NCI-H1694 treated with DMSO at 0.1 percent for 48 hours (cell line): Measurements from ENCODE around the gene SLC2A13.
"Not testable (repeated sequence)": the region's sequence is repeated elsewhere in the genome, so short reads cannot be mapped to it uniquely, and the experiment has no call there.

Experiments
- DNase-seq: peaks from one replicate; lab custom pipeline; 2025; lab: John Stamatoyannopoulos, UW

Gene SLC2A13

GRCh38 chr12:39804898-39805297 is 301.0 kb downstream of the SLC2A13 start:
- no peak for DNase-seq

DNA sequence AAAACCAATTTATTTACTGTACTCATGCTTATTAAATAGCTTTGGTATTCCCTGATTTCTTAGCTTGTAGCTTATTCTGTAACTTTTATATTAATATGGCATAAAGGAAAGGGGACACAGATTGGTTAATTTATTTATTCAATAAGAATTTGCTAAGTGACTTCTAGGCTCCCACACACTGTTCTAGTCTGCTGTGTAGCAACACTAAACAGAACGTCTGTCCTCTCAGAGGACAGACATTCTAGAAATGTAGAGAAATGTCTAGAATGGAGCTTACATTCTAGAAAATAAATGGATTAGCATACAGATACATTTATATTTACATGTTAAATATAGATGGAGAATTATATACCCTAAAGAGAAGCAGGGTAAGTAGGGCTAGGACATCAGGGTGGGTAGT is 301.4 kb downstream of the SLC2A13 start:
- DNase-seq, result no peak

- no peak for DNase-seq
These were observed 302.7 kb downstream of the SLC2A13 start for GRCh38 chr12:39803151-39803550.

DNA sequence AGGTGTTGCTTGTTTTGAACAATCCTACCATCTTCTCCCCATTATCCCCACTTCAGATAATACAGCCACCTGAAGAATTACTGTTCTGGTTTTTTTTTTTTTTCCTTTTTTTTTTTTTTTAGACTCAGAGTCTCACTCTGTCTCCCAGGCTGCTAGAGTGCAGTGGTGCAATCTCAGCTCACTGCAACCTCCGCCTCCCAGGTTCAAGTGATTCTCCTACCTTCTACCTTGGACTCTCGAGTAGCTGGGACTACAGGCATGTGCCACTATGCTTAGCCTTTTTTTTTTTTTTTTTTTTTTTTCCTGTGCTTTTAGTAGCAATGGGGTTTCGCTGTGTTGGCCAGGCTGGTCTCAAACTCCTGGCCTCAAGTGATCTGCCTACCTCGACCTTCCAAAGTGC is 306.9 kb downstream of the SLC2A13 start:
- DNase-seq, result no peak

- no peak for DNase-seq
These were observed 307.5 kb downstream of the SLC2A13 start for GRCh38 chr12:39798429-39798828.

DNA sequence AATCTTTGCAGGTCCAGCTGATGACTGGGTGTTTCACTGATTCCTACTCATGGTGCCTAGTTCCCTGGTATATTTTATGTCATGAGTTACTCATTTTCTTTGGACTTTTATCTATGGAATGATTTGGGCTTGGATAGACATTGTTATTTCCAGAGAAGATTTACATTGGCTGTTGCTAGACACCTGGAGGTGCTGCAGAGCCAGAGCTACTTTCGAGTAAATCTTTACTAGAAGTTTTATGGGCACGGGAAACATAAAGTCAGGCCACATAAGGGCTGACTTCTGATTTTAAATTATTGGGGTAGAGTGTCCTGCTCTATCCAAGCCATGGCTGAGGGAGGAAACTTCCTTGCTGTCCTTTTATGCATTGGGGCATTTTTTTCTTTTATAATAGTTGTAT is 310.4 kb downstream of the SLC2A13 start:
- no peak for DNase-seq

DNA sequence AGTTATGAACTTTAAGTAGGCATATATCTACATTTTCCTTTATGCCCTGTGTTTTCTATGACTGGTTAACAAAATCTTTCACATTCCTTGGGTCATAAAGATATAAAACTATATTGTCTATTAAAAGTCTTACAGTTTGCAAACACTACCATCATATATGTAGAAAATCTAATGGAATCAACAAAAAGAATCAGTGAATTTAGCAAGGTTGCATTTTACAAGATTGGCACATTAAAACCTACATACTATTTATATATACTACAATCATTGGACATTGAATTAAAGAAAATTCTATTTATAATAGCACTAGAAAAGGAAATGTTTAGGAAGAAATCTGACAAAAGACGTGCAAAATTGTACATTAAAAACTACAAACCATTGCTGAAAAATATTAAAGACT is 312.9 kb downstream of the SLC2A13 start:
- no peak for DNase-seq

DNA sequence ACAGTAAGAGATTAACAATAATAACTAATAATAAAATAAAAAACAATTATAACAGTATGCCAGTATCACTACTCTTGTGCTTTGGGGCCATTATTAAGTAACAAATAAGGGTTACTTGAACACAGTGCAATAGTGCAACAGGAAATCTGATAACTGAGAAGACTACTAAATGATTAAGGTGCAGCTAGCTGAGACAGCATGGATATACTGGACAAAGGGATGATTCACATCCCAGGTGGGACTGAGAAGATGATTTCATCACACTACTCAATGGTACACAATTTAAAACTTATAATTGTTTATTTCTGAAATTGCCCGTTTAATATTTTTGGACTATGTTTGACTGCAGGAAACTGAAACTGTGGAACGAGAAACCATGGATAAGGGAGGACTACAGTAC is 317.6 kb downstream of the SLC2A13 start:
- DNase-seq, result no peak

GRCh38 chr12:39785814-39786213 is 320.1 kb downstream of the SLC2A13 start:
- not testable (repeated sequence) for DNase-seq

DNA sequence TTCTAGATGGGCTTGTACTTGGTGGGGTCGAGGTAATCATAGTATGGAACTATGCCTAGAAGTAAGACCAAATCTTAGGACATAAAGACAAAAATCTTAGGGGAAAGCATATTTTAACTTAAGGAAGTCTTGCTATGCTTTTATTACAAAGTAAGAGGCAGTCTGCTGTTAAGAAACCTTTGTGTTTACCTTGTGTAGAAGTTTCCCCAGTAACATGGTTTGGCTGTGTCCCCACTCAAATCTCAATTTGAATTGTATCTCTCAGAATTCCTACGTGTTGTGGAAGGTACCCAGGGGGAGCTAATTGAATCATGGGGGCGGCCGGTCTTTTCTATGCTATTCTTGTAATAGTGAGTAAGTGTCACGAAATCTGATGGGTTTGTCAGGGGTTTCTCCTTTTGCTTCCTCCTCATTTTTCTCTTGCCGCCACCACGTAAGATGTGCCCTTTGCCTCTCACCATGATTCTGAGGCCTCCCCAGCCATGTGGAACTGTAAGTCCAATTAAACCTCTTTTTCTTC is 323.8 kb downstream of the SLC2A13 start:
- DNase-seq, result no peak

- DNase-seq, result no peak
These were observed 324.9 kb downstream of the SLC2A13 start for GRCh38 chr12:39780913-39781446.

- no peak for DNase-seq
These were observed 325.4 kb downstream of the SLC2A13 start for GRCh38 chr12:39780411-39780912.

- no peak for DNase-seq
These were observed 326.0 kb downstream of the SLC2A13 start for GRCh38 chr12:39779768-39780340.

DNA sequence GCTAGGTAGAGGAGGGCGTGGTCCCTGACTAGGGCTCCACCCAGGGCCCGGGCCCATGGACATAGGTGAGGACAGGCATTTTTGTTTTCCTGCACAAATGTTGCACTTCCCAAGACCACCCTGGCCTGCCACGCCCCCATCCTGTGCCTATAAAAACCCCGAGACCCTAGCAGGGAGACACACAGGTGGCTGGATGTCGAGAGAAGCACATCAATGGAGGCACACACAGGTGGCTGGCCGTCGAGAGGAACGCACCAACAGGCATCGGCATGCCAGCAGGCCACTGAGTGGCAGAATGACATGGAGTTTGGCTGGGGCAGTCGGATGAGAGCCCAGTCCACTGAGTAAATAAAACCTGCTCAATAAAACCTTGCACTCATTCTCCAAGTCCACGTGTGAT is 328.4 kb downstream of the SLC2A13 start:
- DNase-seq, result no peak

GRCh38 chr12:39773266-39773665 is 332.6 kb downstream of the SLC2A13 start:
- DNase-seq, result no peak

DNA sequence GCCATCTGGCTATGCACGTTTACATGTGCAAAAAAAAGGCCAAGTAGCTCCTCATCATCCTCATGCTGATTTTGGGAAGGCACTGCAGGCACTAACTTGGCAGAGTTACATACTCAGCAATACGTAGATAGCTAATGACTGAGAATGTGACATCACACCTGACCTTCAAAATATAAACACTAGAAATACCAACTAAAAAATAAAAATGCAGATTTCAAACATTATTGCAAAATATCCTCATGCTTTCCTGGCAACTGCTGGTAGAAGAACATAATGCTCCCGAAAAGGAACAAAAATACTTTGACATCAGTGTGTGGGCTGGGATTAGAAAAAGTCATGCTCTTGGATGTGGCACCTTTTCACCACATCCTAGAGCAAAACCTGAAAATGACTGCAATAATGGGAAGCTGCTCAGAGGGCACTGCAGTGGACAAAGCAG is 333.0 kb downstream of the SLC2A13 start:
- no peak for DNase-seq

GRCh38 chr12:39771456-39771855 is 334.4 kb downstream of the SLC2A13 start:
- no peak for DNase-seq

GRCh38 chr12:39764944-39765560 is 340.8 kb downstream of the SLC2A13 start:
- DNase-seq, result peak; percentile 42

- DNase-seq, result no peak
These were observed 342.1 kb downstream of the SLC2A13 start for GRCh38 chr12:39763890-39764169.

GRCh38 chr12:39763071-39763889 is 342.6 kb downstream of the SLC2A13 start:
- no peak for DNase-seq

GRCh38 chr12:39755478-39755877 is 350.4 kb downstream of the SLC2A13 start:
- DNase-seq, result no peak

GRCh38 chr12:39752482-39753137 is 353.3 kb downstream of the SLC2A13 start:
- no peak for DNase-seq
